GDM1 (cell line): Measurements from ENCODE around the gene KRTAP23-1.

Experiments
- DNase-seq: peaks from one replicate; lab custom pipeline; 2025; lab: John Stamatoyannopoulos, UW

The KRTAP23-1 gene

GRCh38 chr21:30348506-30348905, at the start of gene KRTAP23-1:
Gene KRTAP23-1, minus strand, starts transcription at chr21:30348606. Its CDS starts 0 bp downstream, at chr21:30348606.
- DNase-seq, result no peak

GRCh38 chr21:30395731-30396130, 47.3 kb upstream of the KRTAP23-1 start, which contains the start of gene KRTAP13-1:
Gene KRTAP13-1, plus strand, starts transcription at chr21:30396031. Its CDS starts 56 bp downstream, at chr21:30396087.
- no peak for DNase-seq

GRCh38 chr21:30391492-30392025, 43.2 kb upstream of the KRTAP23-1 start:
- no peak for DNase-seq

GRCh38 chr21:30382201-30382600, 33.8 kb upstream of the KRTAP23-1 start:
- no peak for DNase-seq

- no peak for DNase-seq
Observed at GRCh38 chr21:30372139-30372770, 23.8 kb upstream of the KRTAP23-1 start, which contains the start of gene KRTAP13-2. Gene KRTAP13-2, minus strand, starts transcription at chr21:30372271. Its CDS starts 58 bp downstream, at chr21:30372213.

- DNase-seq, result no peak
Observed at GRCh38 chr21:30355906-30356305, 7.5 kb upstream of the KRTAP23-1 start.

- no peak for DNase-seq
Observed at GRCh38 chr21:30354308-30355005, 6.1 kb upstream of the KRTAP23-1 start.

- no peak for DNase-seq
Observed at GRCh38 chr21:30351534-30351933, 3.1 kb upstream of the KRTAP23-1 start.

GRCh38 chr21:30349572-30349971, 1.2 kb upstream of the KRTAP23-1 start:
- no peak for DNase-seq

GRCh38 chr21:30345014-30345413, 3.4 kb downstream of the KRTAP23-1 start:
- DNase-seq, result no peak

GRCh38 chr21:30340714-30341573, 7.5 kb downstream of the KRTAP23-1 start:
- no peak for DNase-seq

GRCh38 chr21:30338717-30339116, 9.7 kb downstream of the KRTAP23-1 start:
- DNase-seq, result no peak

GRCh38 chr21:30337772-30338171, 10.6 kb downstream of the KRTAP23-1 start:
- no peak for DNase-seq

- DNase-seq, result no peak
Observed at GRCh38 chr21:30337276-30337744, 11.1 kb downstream of the KRTAP23-1 start, which contains the start of gene KRTAP27-1. Gene KRTAP27-1, minus strand, starts transcription at chr21:30337694. Its CDS starts 26 bp downstream, at chr21:30337668.

GRCh38 chr21:30336596-30336995, 11.8 kb downstream of the KRTAP23-1 start:
- no peak for DNase-seq

GRCh38 chr21:30333736-30334135, 14.7 kb downstream of the KRTAP23-1 start:
- DNase-seq, result no peak

GRCh38 chr21:30332681-30333080, 15.7 kb downstream of the KRTAP23-1 start:
- no peak for DNase-seq

- DNase-seq, result no peak
Observed at GRCh38 chr21:30329203-30329875, 19.1 kb downstream of the KRTAP23-1 start.

GRCh38 chr21:30326390-30326789, 22.0 kb downstream of the KRTAP23-1 start:
- no peak for DNase-seq

GRCh38 chr21:30320215-30320614, 28.2 kb downstream of the KRTAP23-1 start, which contains the start of gene KRTAP26-1:
Gene KRTAP26-1, minus strand, starts transcription at chr21:30320315. Its CDS starts 280 bp downstream, at chr21:30320035.
- DNase-seq, result no peak

GRCh38 chr21:30315701-30316100, 32.7 kb downstream of the KRTAP23-1 start:
- DNase-seq, result no peak
